ENCODE measurements around the gene NFIC.

Gene NFIC

GRCh38 chr19:3404324-3405260 is 38.2 kb downstream of the NFIC start:
- peak overlapping the region; percentile 70 for H3K4me3 ChIP-seq
- TF ChIP-seq CTCF (IDR thresholded peaks at IDR 0.05), result no peak
- peak; percentile 95 for DNase-seq (ENCODE audit: low spot score)
- H3K27ac ChIP-seq, result peak overlapping the region; percentile 100

- Histone ChIP-seq H3K4me3 (peak overlapping the region; percentile 70), H3K27ac (peak overlapping the region; percentile 100)
- no peak for TF ChIP-seq CTCF (IDR thresholded peaks at IDR 0.05)
- DNase-seq (ENCODE audit: low spot score), result no peak
Measured at GRCh38 chr19:3405261-3405653, 38.9 kb downstream of the NFIC start.

GRCh38 chr19:3406571-3407111 is 40.3 kb downstream of the NFIC start:
- TF ChIP-seq CTCF (IDR thresholded peaks at IDR 0.05), result no peak
- H3K27ac ChIP-seq, result peak overlapping the region; percentile 100
- no peak overlapping the region for H3K4me3 ChIP-seq
- DNase-seq (ENCODE audit: low spot score), result no peak

- no peak for TF ChIP-seq CTCF (IDR thresholded peaks at IDR 0.05)
- DNase-seq (ENCODE audit: low spot score), result peak; percentile 79
- Histone ChIP-seq H3K4me3 (peak overlapping the region; percentile 61), H3K27ac (peak overlapping the region; percentile 77 to 100)
Measured at GRCh38 chr19:3407556-3408516, 41.5 kb downstream of the NFIC start.

- H3K27ac ChIP-seq, result peak overlapping the region; percentile 77 to 100
Measured at GRCh38 chr19:3408996-3409345, 42.6 kb downstream of the NFIC start.

More at GRCh38 chr19:3408996-3409345, 42.6 kb downstream of the NFIC start:
- no peak for TF ChIP-seq CTCF (IDR thresholded peaks at IDR 0.05)
- DNase-seq (ENCODE audit: low spot score), result no peak
- no peak overlapping the region for H3K4me3 ChIP-seq
